Glutamatergic neuron (in vitro differentiated cells): Measurements from ENCODE around the gene RACGAP1. TPM values are rescaled to one million over a fixed set of nuclear protein-coding genes. Genes with fewer than 3 reads are reported as not detected.

ENCODE experiments used
- DNase-seq: peaks from one replicate; pipeline ENCODE4 v3.0.0; 2022
- H3K27ac Mint-ChIP-seq: one replicate; pipeline ENCODE4 v1.8.0; 2020; ENCODE audit warnings: mild to moderate bottlenecking, mixed read lengths, inconsistent platforms; ENCODE audit not compliant: unreplicated experiment
- H3K27me3 Mint-ChIP-seq: one replicate; pipeline ENCODE4 v1.8.0; 2020; ENCODE audit warnings: mild to moderate bottlenecking, moderate library complexity, mixed read lengths, inconsistent platforms; ENCODE audit not compliant: unreplicated experiment
- H3K36me3 Mint-ChIP-seq: one replicate; pipeline ENCODE4 v1.8.0; 2020; ENCODE audit warnings: mild to moderate bottlenecking, mixed read lengths, inconsistent platforms; ENCODE audit not compliant: unreplicated experiment
- H3K4me1 Mint-ChIP-seq: one replicate; pipeline ENCODE4 v1.8.0; 2020; ENCODE audit warnings: mild to moderate bottlenecking, low read depth, mixed read lengths, inconsistent platforms; ENCODE audit not compliant: unreplicated experiment
- H3K4me3 Mint-ChIP-seq: one replicate; pipeline ENCODE4 v1.8.0; 2020; ENCODE audit warnings: mild to moderate bottlenecking, mixed read lengths, inconsistent platforms; ENCODE audit not compliant: unreplicated experiment
- H3K9me3 Mint-ChIP-seq: one replicate; pipeline ENCODE4 v1.8.0; 2020; ENCODE audit warnings: mild to moderate bottlenecking, moderate library complexity, mixed read lengths, inconsistent platforms; ENCODE audit not compliant: unreplicated experiment
- CTCF ChIP-seq: fragments of 200-600 bp; sonication (generic); IDR thresholded peaks from one replicate; pipeline ENCODE4 v1.5.0; 2021; ENCODE audit not compliant: partially characterized antibody, unreplicated experiment
- total RNA-seq: library from RNA; stranded (reverse); fragmentation: NEBNext Ultra II Directional; extraction: Animal tissue kit (Norgen Biotek cat#: 25700); gene quantifications from one replicate; pipeline ENCODE4 v1.2.1, GENCODE V29; 2021; ENCODE audit not compliant: unreplicated experiment

Gene RACGAP1
- total RNA-seq, 1 donor from 2014 or later: 47.1 TPM

GRCh38 chr12:50013361-50014147, 11.7 kb downstream of the RACGAP1 start:
- no peaks in the 10 kb centered on the region for H3K36me3 Mint-ChIP-seq
- no peak for TF ChIP-seq CTCF
- peaks cover 2% of the 10 kb centered on the region for H3K9me3 Mint-ChIP-seq
- peaks cover 24% of the 10 kb centered on the region for H3K4me1 Mint-ChIP-seq
- H3K27me3 Mint-ChIP-seq: no peaks in the 10 kb centered on the region
- peak overlapping the region; percentile 56 for H3K27ac Mint-ChIP-seq
- DNase-seq: no peak
- H3K4me3 Mint-ChIP-seq: peak overlapping the region; percentile 21

GRCh38 chr12:50006754-50007442, 18.4 kb downstream of the RACGAP1 start:
- peak overlapping the region; percentile 53 for H3K4me3 Mint-ChIP-seq
- H3K9me3 Mint-ChIP-seq: peaks cover 4% of the 10 kb centered on the region
- H3K27ac Mint-ChIP-seq: peak overlapping the region; percentile 88
- no peak for DNase-seq
- no peak for TF ChIP-seq CTCF
- H3K27me3 Mint-ChIP-seq: peaks cover 2% of the 10 kb centered on the region
- peaks cover 29% of the 10 kb centered on the region for H3K4me1 Mint-ChIP-seq
- H3K36me3 Mint-ChIP-seq: no peaks in the 10 kb centered on the region

GRCh38 chr12:50006280-50006679, 19.0 kb downstream of the RACGAP1 start:
- Mint-ChIP-seq H3K9me3 (peaks cover 4% of the 10 kb centered on the region), H3K4me3 (peak overlapping the region; percentile 53), H3K36me3 (no peaks in the 10 kb centered on the region), H3K27me3 (peaks cover 2% of the 10 kb centered on the region), H3K4me1 (peaks cover 29% of the 10 kb centered on the region), H3K27ac (peak overlapping the region; percentile 88)
- TF ChIP-seq CTCF: no peak
- no peak for DNase-seq

GRCh38 chr12:50005175-50005574, 20.1 kb downstream of the RACGAP1 start:
- H3K4me1 Mint-ChIP-seq: peaks cover 29% of the 10 kb centered on the region
- H3K9me3 Mint-ChIP-seq: peaks cover 2% of the 10 kb centered on the region
- peak overlapping the region; percentile 62 for H3K27ac Mint-ChIP-seq
- DNase-seq: no peak
- peaks cover 2% of the 10 kb centered on the region for H3K27me3 Mint-ChIP-seq
- TF ChIP-seq CTCF: no peak
- peak overlapping the region; percentile 8 for H3K4me3 Mint-ChIP-seq
- H3K36me3 Mint-ChIP-seq: no peaks in the 10 kb centered on the region

GRCh38 chr12:50004696-50005095, 20.6 kb downstream of the RACGAP1 start:
- H3K4me3 Mint-ChIP-seq: no peak overlapping the region
- H3K27ac Mint-ChIP-seq: peak overlapping the region; percentile 62
- no peak for TF ChIP-seq CTCF

More at GRCh38 chr12:50004696-50005095, 20.6 kb downstream of the RACGAP1 start:
- H3K9me3 Mint-ChIP-seq: peaks cover 2% of the 10 kb centered on the region
- peaks cover 2% of the 10 kb centered on the region for H3K27me3 Mint-ChIP-seq
- H3K4me1 Mint-ChIP-seq: peaks cover 28% of the 10 kb centered on the region
- H3K36me3 Mint-ChIP-seq: no peaks in the 10 kb centered on the region
- DNase-seq: no peak
